ENCODE data around the gene PRH2.

The PRH2 gene

GRCh38 chr12:10928746-10929286 lies at the start of gene PRH2:
Gene PRH2, plus strand, starts transcription at chr12:10929236. Its CDS starts 38 bp downstream, at chr12:10929274.
- no peak for DNase-seq

GRCh38 chr12:10884086-10884725 lies 44.8 kb upstream of the PRH2 start, which contains the start of gene PRH1:
Gene PRH1, minus strand, starts transcription at chr12:10884255. Its CDS starts 38 bp downstream, at chr12:10884217.
- DNase-seq = no peak

- DNase-seq = no peak
Measured at GRCh38 chr12:10889226-10889625, 39.8 kb upstream of the PRH2 start.

GRCh38 chr12:10891937-10892336 lies 37.1 kb upstream of the PRH2 start:
- no peak for DNase-seq

GRCh38 chr12:10896854-10897253 lies 32.2 kb upstream of the PRH2 start:
- no peak for DNase-seq

- no peak for DNase-seq
Measured at GRCh38 chr12:10900530-10900929, 28.5 kb upstream of the PRH2 start.

- DNase-seq = no peak
Measured at GRCh38 chr12:10900972-10901371, 28.1 kb upstream of the PRH2 start.

GRCh38 chr12:10901427-10901826 lies 27.6 kb upstream of the PRH2 start:
- DNase-seq = no peak

- DNase-seq = no peak
Measured at GRCh38 chr12:10904686-10905085, 24.4 kb upstream of the PRH2 start.

GRCh38 chr12:10909462-10909861 lies 19.6 kb upstream of the PRH2 start, which contains the start of gene TAS2R13:
Gene TAS2R13, minus strand, starts transcription at chr12:10909562. Its CDS starts 264 bp downstream, at chr12:10909298.
- DNase-seq = no peak

GRCh38 chr12:10910380-10910779 lies 18.7 kb upstream of the PRH2 start:
- DNase-seq = no peak

- no peak for DNase-seq
Measured at GRCh38 chr12:10919809-10920208, 9.2 kb upstream of the PRH2 start.

- no peak for DNase-seq
Measured at GRCh38 chr12:10926269-10926668, 2.8 kb upstream of the PRH2 start.

GRCh38 chr12:10936506-10936905 lies 7.5 kb downstream of the PRH2 start:
- DNase-seq = no peak

- DNase-seq = no peak
Measured at GRCh38 chr12:10939163-10939562, 10.1 kb downstream of the PRH2 start, which contains the start of gene TAS2R14. Gene TAS2R14, minus strand, starts transcription at chr12:10939263. Its CDS starts 56 bp downstream, at chr12:10939207.

- DNase-seq = peak; percentile 71
Measured at GRCh38 chr12:10940389-10940788, 11.4 kb downstream of the PRH2 start.

- DNase-seq = no peak
Measured at GRCh38 chr12:10941369-10941768, 12.3 kb downstream of the PRH2 start.

GRCh38 chr12:10941916-10942607 lies 13.0 kb downstream of the PRH2 start:
- no peak for DNase-seq

- no peak for DNase-seq
Measured at GRCh38 chr12:10943167-10943566, 14.1 kb downstream of the PRH2 start.

GRCh38 chr12:10952645-10953044 lies 23.6 kb downstream of the PRH2 start:
- no peak for DNase-seq

GRCh38 chr12:10956085-10956484 lies 27.0 kb downstream of the PRH2 start:
- no peak for DNase-seq

GRCh38 chr12:10957741-10958140 lies 28.7 kb downstream of the PRH2 start:
- DNase-seq = peak; percentile 76

- DNase-seq = peak; percentile 12
Measured at GRCh38 chr12:10959804-10960203, 30.8 kb downstream of the PRH2 start.

- DNase-seq = no peak
Measured at GRCh38 chr12:10960211-10960610, 31.2 kb downstream of the PRH2 start.

All from fibroblast of skin of right quadriceps (primary cell).